MM.1S (cell line): Measurements from ENCODE around the gene WEE2.

Experiments used
- DNase-seq: peaks from one replicate; pipeline ENCODE4 v3.0.0-alpha.2; 2015
- H2AFZ ChIP-seq: fragments of 300-600 bp; sonication (generic); 2 replicates; pipeline ENCODE4 v1.6.0; 2016; ENCODE audit warnings: antibody characterized with exemption, low read length
- H3F3A ChIP-seq: fragments of 300-600 bp; sonication (generic); 2 replicates; pipeline ENCODE4 v1.6.1; 2016; ENCODE audit warnings: mild to moderate bottlenecking, antibody characterized with exemption, low read length, moderate library complexity, mixed read lengths; ENCODE audit not compliant: insufficient read depth
- H3K27ac ChIP-seq: fragments of 300-600 bp; sonication (generic); 2 replicates; pipeline ENCODE4 v1.5.1; 2016; ENCODE audit warnings: mild to moderate bottlenecking, low read length
- H3K27me3 ChIP-seq: fragments of 300-600 bp; sonication (generic); replicated peaks from 2 replicates; pipeline ENCODE4 v1.6.0; 2016; ENCODE audit warnings: low read length; ENCODE audit not compliant: insufficient read depth
- H3K36me3 ChIP-seq: fragments of 300-600 bp; sonication (generic); replicated peaks from 2 replicates; pipeline ENCODE4 v1.6.1; 2016; ENCODE audit warnings: mild to moderate bottlenecking, low read length, mixed read lengths; ENCODE audit not compliant: insufficient read depth
- H3K4me1 ChIP-seq: fragments of 300-600 bp; sonication (generic); 2 replicates; pipeline ENCODE4 v1.6.1; 2016; ENCODE audit warnings: low read length, mixed read lengths
- H3K4me2 ChIP-seq: fragments of 300-600 bp; sonication (generic); 2 replicates; pipeline ENCODE4 v1.6.0; 2016; ENCODE audit warnings: low read depth, low read length
- H3K4me3 ChIP-seq: fragments of 300-600 bp; sonication (generic); 2 replicates; pipeline ENCODE4 v1.5.1; 2016; ENCODE audit warnings: low read length, mixed read lengths
- H3K79me2 ChIP-seq: fragments of 300-600 bp; sonication (generic); 2 replicates; pipeline ENCODE4 v1.6.1; 2016; ENCODE audit warnings: mixed run types, low read length, mixed read lengths
- H3K9ac ChIP-seq: fragments of 300-600 bp; sonication (generic); 2 replicates; pipeline ENCODE4 v1.6.1; 2016; ENCODE audit warnings: low read length, mixed read lengths
- H3K9me2 ChIP-seq: fragments of 300-600 bp; sonication (generic); replicated peaks from 2 replicates; pipeline ENCODE4 v1.6.1; 2016; ENCODE audit warnings: mild to moderate bottlenecking, low read length, mixed read lengths; ENCODE audit not compliant: insufficient read depth
- H3K9me3 ChIP-seq: fragments of 300-600 bp; sonication (generic); replicated peaks from 2 replicates; pipeline ENCODE4 v1.6.1; 2016; ENCODE audit warnings: mild to moderate bottlenecking, low read length, mixed read lengths; ENCODE audit not compliant: insufficient read depth
- H4K20me1 ChIP-seq: fragments of 300-600 bp; sonication (generic); 2 replicates; pipeline ENCODE4 v1.6.1; 2016; ENCODE audit warnings: mild to moderate bottlenecking, low read length, moderate library complexity, mixed read lengths; ENCODE audit not compliant: insufficient read depth
- CTCF ChIP-seq: fragments of 300-600 bp; sonication (generic); IDR thresholded peaks from 2 replicates; pipeline ENCODE4 v1.5.1; 2016; ENCODE audit warnings: antibody characterized with exemption, low read length, mixed read lengths
- EZH2 ChIP-seq: fragments of 300-600 bp; sonication (generic); optimal IDR thresholded peaks from 2 replicates; pipeline ENCODE3; 2017; ENCODE audit warnings: low read depth, mild to moderate bottlenecking, antibody characterized with exemption, low read length, mixed read lengths
- EZH2phosphoT487 ChIP-seq: fragments of 300-600 bp; sonication (generic); IDR thresholded peaks from 2 replicates; pipeline ENCODE4 v1.6.1; 2018; ENCODE audit warnings: antibody characterized with exemption, low read length

The WEE2 gene

DNA sequence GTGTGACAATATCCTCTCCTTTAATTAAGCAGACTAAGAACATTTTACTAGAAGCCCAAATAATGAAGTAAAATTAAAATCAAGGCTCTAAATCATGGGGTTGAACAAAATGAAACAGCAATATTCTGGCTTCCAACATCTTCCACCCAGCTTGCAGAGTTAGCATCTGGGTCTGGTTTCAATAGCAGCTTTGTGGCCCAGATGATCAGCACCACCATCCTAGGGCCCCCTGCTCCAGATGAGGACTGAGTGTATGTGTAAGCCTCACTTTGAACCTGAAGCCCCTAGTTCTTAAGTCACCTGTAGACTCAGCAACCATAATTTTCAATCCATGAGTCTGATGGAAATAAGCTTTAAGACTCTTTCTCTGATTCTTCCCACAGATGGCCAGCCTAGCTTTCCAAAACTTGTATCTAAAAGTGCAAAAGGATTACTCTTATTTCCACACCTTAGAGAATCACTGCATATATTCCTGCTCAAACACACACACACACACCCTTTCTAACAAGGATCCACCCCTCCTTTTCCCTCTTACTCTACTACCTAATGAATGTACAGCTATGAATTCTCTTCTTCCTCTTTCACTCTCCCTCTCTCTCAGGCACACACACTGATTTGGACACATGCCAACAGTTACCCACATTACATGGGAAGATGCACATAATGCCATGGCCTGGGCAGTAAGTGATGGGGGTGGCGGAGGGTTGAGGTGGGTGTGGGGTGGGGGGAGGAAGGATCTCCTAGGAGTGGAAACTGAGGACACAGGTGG is 9.7 kb upstream of the WEE2 start:
- H3F3A ChIP-seq = peaks cover 5% of the 10 kb centered on the region; the same call in 1 of the 2 replicates
- H3K4me2 ChIP-seq = no peak overlapping the region
- no peak overlapping the region for H2AFZ ChIP-seq
- 0 out of 2 replicates have a peak, but pooled peaks cover 8% of the 10 kb centered on the region for H3K27me3 ChIP-seq
- no peak overlapping the region for H3K9ac ChIP-seq
- no peaks in the 10 kb centered on the region for H3K36me3 ChIP-seq
- H3K79me2 ChIP-seq = 0 out of 2 replicates have a peak, but pooled peaks cover 7% of the 10 kb centered on the region
- no peak for TF ChIP-seq CTCF
- TF ChIP-seq EZH2 = no peak
- TF ChIP-seq EZH2phosphoT487 = no peak
- no peaks in the 10 kb centered on the region for H3K9me3 ChIP-seq
- no peaks in the 10 kb centered on the region for H4K20me1 ChIP-seq
- no peak for DNase-seq
- H3K4me3 ChIP-seq = no peak overlapping the region
- peaks cover 8% of the 10 kb centered on the region for H3K4me1 ChIP-seq
- H3K27ac ChIP-seq = no peak overlapping the region
- H3K9me2 ChIP-seq = no peaks in the 10 kb centered on the region

DNA sequence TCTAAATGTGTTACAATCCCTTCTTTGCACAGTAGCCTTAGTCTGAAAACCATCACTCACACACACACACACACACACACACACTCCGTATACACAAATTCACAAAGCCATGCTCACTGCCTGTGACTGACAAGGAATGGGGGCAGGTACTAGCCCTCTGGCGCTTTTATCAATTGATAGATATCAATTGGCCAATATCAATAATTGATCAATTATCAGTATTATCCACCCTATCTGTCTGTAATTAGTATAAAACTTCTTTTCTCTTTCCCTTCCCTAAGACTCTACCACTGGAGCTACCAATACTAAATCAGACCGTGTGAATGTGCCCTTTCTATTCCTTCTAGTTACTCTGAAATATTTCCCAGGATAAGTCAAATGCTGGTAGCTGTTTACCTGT is 8.3 kb upstream of the WEE2 start:
- 0 out of 2 replicates have a peak, but pooled peaks cover 12% of the 10 kb centered on the region for H3K27me3 ChIP-seq
- H3K36me3 ChIP-seq = no peaks in the 10 kb centered on the region
- H4K20me1 ChIP-seq = no peaks in the 10 kb centered on the region
- no peaks in the 10 kb centered on the region for H3K9me2 ChIP-seq
- no peak overlapping the region for H3K27ac ChIP-seq
- H3K9ac ChIP-seq = no peak overlapping the region
- no peak overlapping the region for H2AFZ ChIP-seq
- peaks cover 5% of the 10 kb centered on the region; the same call in 1 of the 2 replicates for H3F3A ChIP-seq
- H3K4me1 ChIP-seq = peaks cover 8% of the 10 kb centered on the region
- no peaks in the 10 kb centered on the region for H3K9me3 ChIP-seq
- H3K4me2 ChIP-seq = no peak overlapping the region
- H3K79me2 ChIP-seq = 0 out of 2 replicates have a peak, but pooled peaks cover 7% of the 10 kb centered on the region
- DNase-seq = no peak
- H3K4me3 ChIP-seq = no peak overlapping the region
- no peak for TF ChIP-seq EZH2phosphoT487
- TF ChIP-seq EZH2 = no peak
- no peak for TF ChIP-seq CTCF

DNA sequence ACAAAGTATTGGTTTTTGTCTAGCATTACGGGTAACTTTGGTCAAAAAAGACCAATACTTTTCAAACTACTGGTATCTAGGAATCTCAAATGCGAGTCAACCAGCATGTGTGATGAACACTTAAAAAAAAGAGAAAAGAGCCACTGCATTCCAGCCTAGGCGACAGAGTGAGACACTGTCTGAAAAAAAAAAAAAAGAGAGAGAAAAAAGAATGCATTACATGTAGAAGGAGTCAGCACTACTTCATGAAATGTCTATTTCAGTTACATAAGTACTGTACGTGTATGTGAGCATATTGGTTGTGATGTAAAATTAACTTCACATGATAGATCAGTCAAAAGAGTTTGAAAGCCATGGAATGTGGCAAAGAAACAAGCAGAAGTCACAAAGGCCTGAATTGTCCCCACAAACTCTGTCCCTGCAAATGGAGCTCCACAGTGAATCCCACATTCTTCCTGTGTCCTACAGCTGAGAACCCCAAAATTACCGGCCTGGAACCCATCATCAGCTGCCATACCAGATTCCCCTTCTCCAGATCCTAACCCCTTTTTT is 7.8 kb upstream of the WEE2 start:
- TF ChIP-seq EZH2 (no peak), EZH2phosphoT487 (no peak), CTCF (no peak)
- H3K9me3 ChIP-seq = no peaks in the 10 kb centered on the region
- H3K4me3 ChIP-seq = no peak overlapping the region
- H2AFZ ChIP-seq = no peak overlapping the region
- H3K9me2 ChIP-seq = no peaks in the 10 kb centered on the region
- peak overlapping the region; percentile 61; the same call in 1 of the 2 replicates for H3K4me2 ChIP-seq
- H3K79me2 ChIP-seq = 0 out of 2 replicates have a peak, but pooled peaks cover 7% of the 10 kb centered on the region
- no peak overlapping the region for H3K9ac ChIP-seq
- peaks cover 8% of the 10 kb centered on the region for H3K4me1 ChIP-seq
- no peaks in the 10 kb centered on the region for H4K20me1 ChIP-seq
- DNase-seq = no peak
- H3F3A ChIP-seq = peaks cover 5% of the 10 kb centered on the region; the same call in 1 of the 2 replicates
- H3K36me3 ChIP-seq = no peaks in the 10 kb centered on the region
- no peak overlapping the region for H3K27ac ChIP-seq
- H3K27me3 ChIP-seq = 0 out of 2 replicates have a peak, but pooled peaks cover 12% of the 10 kb centered on the region
